ENCODE measurements around the gene MBOAT1. TPM values are rescaled to one million over a fixed set of nuclear protein-coding genes. Genes with fewer than 3 reads are reported as not detected.
"Not testable (repeated sequence)": the region's sequence is repeated elsewhere in the genome, so short reads cannot be mapped to it uniquely, and the experiment has no call there.

Gene MBOAT1, protein sequence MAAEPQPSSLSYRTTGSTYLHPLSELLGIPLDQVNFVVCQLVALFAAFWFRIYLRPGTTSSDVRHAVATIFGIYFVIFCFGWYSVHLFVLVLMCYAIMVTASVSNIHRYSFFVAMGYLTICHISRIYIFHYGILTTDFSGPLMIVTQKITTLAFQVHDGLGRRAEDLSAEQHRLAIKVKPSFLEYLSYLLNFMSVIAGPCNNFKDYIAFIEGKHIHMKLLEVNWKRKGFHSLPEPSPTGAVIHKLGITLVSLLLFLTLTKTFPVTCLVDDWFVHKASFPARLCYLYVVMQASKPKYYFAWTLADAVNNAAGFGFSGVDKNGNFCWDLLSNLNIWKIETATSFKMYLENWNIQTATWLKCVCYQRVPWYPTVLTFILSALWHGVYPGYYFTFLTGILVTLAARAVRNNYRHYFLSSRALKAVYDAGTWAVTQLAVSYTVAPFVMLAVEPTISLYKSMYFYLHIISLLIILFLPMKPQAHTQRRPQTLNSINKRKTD
- polyA plus RNA-seq (2012; ENCODE audit: insufficient read depth, insufficient read length) = 8.3 TPM

DNA sequence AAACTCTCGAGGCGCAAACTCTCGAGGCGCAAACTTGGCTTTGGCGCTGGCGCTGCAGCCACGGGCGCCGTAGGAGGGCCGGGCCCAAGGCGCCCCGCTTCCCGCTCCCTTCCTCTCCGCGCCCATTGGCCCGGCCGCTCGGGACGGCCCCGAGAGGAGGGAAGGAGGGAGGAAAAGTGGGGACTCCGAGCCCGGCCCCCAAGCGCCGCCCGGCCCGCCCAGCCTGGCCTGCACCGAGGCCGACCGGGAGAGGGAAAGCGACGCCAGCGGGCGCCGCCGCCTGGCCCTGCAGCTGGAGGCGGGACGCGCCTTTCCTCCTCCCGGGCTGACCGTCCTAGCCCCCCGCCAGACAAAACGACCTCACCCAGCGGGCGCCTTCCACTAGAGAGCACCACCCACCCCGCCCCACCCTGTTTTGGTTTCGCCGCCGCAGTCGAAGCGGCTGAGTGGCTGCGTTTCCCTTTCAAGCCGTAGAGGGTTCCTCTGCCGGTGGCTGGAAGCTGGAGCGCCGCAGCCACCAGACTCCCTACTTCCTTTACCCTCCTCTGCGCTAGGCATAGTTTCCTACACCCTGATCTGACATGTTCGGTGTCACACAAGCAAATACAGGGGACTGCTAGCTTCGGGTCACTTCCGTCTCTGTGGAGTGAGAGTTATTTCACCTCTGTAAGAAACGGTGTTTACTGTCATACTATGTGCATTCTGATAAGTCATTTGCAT is at the start of gene MBOAT1:
TSS of gene MBOAT1 (minus strand) at position 78 of the 720 bp plus-strand sequence. CDS start 235 bp downstream, outside the sequence.
- peak; percentile 76 for DNase-seq (ENCODE audit: low read depth, low spot score)
- peak within 1 kb of the TSS; percentile 72 for H3K4me3 ChIP-seq (ENCODE audit: low read length)

DNA sequence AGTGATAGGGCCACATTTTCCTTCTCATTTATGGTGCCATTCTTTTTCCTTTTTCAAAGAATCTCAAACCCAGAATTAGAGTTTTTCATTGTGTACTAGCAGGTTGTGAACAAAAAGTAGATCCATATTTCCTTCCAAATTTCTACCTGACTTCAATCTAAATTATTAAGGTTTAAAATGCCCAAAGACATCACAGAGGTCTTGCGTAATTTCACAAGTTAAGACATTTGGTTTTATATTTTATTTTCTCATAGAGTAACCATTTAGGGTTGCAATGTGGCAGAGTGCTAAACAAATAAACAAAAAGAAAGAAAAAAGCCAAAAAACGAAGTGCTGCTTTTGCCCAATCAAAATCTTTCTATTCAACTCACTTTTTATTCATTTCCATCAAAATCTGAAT is 49.4 kb upstream of the MBOAT1 start:
- H3K4me3 ChIP-seq (ENCODE audit: low read length) = no peak overlapping the region
- no peak for DNase-seq (ENCODE audit: low read depth, low spot score)

DNA sequence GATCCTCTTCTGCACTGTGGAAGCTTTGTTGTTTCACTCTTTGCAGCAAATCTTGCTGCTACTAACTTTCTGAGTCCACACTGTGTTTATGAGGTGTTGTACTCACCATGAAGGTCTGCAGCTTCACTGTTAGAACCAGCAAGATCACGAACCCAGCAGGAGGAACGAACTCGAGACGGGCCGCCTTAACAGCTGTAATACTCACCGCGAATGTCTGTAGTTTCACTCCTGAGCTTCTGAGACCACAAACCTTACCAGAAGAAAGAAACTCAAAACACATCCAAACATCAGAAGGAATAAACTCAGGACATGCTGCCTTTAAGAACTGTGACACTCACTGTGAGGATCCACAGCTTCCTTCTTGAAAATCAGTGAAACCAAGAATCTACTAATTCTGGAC is 48.1 kb upstream of the MBOAT1 start:
- DNase-seq (ENCODE audit: low read depth, low spot score) = peak; percentile 21
- H3K4me3 ChIP-seq (ENCODE audit: low read length) = no peak overlapping the region

DNA sequence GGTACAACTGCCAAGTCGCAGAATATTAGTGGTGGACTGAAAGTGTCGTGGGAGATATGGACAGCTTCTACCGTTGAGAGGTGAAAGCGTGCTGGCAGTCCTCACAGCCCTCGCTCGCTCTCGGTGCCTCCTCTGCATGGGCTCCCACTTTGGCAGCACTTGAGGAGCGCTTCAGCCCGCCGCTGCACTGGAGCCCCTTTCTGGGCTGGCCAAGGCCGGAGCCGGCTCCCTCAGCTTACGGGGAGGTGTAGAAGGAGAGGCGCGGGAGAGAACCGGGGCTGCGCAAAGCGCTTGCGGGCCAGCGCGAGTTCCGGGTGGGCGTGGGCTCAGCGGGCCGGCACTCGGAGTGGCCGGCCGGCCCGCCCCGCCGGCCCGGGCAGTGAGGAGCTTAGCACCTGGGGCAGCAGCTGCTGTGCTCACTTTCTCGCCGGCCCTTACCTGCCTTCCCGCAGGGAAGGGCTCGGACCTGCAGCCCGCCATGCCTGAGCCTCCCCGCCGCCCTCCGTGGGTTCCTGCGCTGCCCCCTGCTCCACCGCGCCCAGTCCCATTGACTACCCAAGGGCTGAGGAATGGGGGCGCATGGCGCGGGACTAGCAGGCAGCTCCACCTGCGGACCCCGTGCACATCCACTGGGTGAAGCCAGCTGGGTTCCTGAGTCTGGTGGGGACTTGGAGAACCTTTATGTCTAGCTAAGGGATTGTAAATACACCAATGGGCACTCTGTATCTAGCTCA is 47.2 kb upstream of the MBOAT1 start:
- DNase-seq (ENCODE audit: low read depth, low spot score) = no peak
- H3K4me3 ChIP-seq (ENCODE audit: low read length) = no peak overlapping the region

DNA sequence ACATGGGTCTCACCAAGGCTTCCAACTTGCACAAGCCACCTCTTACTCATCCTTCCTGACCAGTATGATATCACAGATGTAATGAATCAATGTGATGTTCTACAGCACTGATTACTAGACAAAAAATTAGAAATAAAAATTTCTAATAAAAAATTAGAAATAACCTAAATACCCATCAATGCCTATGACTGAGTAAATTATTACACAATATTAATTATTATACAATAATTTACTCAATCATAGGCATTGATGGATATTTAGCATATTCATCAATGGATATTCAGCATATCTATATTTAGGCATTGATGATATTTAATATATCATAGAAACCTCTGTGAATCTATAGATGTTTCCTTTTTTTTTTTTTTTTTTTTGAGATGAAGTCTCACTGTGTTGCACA is 43.2 kb upstream of the MBOAT1 start:
- H3K4me3 ChIP-seq (ENCODE audit: low read length) = no peak overlapping the region
- no peak for DNase-seq (ENCODE audit: low read depth, low spot score)

DNA sequence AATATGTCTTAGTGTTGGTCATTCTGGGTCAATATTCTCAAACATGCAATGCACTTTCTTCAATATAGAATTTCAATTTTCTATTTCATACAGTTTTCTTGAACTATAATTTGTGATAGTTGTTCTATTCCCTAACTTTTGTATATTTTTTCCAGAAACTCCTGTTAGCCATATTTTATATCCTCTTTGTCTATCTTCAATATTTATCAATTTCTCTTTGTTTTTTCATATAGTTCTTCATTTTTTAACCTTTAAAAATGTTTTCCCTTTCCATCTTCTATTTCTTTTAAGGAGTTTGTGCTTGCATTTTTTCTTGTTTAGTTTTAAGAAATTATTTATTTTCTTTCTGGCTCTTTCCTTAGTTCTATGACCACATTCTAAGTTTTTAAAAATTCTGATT is 42.0 kb upstream of the MBOAT1 start:
- no peak for DNase-seq (ENCODE audit: low read depth, low spot score)
- H3K4me3 ChIP-seq (ENCODE audit: low read length) = no peak overlapping the region

DNA sequence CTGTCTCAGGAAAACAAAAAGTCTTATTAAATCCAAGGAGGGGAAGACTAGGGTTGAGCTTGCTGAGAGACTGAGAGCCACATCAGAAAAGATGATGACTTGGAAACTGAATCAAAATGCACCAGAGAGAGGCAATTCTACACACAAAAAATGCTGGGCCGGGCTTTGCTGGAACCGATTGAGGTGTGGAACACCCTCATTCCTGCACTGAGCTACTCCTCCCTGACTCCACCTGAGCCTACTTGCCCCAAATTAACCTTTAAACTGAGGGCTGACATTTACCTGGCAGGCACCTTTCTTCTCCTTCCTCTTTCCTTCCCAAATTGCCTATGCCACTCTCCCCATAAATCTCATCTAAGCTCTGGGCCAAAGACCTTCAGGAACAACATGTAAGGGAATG is 40.8 kb upstream of the MBOAT1 start:
- DNase-seq (ENCODE audit: low read depth, low spot score) = no peak
- no peak overlapping the region for H3K4me3 ChIP-seq (ENCODE audit: low read length)

DNA sequence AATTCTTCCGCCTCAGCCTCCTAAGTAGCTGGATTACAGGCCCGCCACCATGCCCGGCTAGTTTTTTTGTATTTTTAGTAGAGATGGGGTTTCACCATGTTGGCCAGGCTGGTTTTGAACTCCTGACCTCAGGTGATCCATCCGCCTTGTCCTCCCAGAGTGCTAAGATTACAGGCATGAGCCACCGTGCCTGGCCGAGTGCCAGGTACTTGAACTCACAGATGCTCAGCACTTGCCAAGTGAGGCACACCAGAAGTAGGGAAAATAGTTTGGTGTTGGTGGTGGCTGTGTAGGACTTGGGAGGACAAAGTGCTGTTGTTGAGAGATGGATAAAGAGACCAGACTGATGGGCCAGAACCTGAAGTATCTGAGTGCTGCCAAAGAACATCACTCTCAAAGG is 40.0 kb upstream of the MBOAT1 start:
- H3K4me3 ChIP-seq (ENCODE audit: low read length) = no peak overlapping the region
- no peak for DNase-seq (ENCODE audit: low read depth, low spot score)

DNA sequence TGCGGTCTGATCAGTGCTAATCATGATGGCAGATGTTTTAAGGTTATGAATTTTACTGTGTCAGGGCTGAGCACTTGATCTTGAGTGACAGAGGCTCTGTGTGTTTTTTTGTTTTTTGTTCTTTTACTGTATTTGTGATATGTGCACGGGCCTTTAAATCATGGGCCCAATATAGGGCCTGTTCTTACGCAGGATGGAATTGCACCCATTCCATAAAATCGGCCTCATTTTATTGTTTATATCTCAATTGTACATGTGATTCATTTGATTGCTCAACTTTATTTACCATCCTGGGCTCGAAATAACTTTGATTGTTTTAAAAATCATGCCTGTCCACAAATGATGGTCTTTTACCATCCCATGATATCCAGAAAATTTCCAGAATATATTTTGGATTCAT is 39.3 kb upstream of the MBOAT1 start:
- DNase-seq (ENCODE audit: low read depth, low spot score) = no peak
- H3K4me3 ChIP-seq (ENCODE audit: low read length) = no peak overlapping the region

DNA sequence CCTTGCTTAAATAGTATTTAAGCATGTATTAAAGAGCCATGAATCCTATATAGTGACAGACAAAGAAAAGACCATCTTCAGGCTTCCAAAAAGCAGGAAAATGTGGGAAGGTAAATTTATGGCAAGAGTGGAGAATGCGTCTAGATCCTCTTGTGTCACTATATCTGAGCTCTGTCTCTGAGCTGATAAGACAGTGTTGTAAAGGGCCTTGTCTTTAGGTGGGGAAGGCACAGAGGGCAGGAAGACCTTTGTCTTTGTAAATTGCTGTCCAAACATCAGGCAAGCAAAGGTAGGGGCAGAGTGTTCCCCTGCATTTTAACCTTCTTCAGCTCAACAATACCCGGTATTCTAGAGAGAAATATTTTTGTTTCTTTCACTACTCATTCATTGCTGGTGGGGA is 33.9 kb upstream of the MBOAT1 start:
- DNase-seq (ENCODE audit: low read depth, low spot score) = no peak

DNA sequence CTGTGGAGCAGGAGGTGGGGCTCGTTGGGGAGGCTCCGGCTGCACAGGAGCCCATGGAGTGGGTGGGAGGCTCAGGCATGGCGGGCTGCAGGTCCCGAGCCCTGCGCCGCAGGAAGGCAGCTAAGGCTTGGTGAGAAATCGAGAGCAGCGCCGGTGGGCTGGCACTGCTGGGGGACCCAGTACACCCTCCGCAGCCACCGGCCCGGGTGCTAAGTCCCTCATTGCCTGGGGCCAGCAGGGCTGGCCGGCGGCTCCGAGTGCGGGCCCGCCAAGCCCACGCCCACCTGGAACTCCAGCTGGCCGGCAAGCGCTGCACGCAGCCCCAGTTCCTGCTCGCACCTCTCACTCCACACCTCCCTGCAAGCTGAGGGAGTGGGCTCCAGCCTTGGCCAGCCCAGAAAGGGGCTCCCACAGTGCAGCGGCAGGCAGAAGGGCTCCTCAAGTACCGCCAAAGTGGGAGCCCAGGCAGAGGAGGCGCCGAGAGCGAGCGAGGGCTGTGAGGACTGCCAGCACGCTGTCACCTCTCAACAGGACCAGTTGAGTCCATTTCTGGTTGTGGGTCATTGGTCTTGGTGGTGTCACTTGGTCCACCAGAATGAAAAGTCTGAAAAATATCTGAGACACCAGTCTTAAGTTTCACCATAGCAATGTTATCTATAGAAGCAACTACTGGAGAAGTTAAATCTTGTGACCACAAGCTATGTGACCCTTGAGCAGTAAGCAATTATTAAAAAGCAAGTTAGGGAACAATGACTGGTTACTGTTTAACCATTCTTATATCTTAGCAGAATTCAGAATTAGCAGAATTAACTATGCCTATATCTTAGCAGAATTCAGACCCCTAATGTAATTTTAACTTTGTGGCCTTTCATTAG is 32.8 kb upstream of the MBOAT1 start:
- DNase-seq (ENCODE audit: low read depth, low spot score); H3K4me3 ChIP-seq (ENCODE audit: low read length): not testable (repeated sequence)

More for the DNA sequence above, 33.9 kb upstream of the MBOAT1 start:
- H3K4me3 ChIP-seq (ENCODE audit: low read length) = no peak overlapping the region

DNA sequence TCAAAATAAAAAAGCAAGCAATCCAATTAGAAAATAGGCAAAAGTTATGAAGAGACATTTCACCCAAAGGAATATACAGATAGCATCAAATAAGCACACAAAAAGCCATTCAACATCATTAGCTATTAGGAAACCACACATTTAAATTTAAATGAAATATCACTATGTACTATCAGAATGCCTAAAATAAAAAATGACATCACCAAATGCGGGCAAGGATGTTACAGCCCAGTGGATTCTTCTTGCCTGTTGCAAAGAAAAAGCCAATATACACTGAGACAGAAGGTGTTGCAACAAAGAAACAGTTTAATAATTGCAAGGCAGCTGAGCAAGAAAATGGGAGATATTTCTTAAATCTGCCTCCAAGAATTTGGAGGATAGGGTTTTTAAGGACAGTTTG is 31.0 kb upstream of the MBOAT1 start:
- no peak for DNase-seq (ENCODE audit: low read depth, low spot score)
- H3K4me3 ChIP-seq (ENCODE audit: low read length) = no peak overlapping the region

DNA sequence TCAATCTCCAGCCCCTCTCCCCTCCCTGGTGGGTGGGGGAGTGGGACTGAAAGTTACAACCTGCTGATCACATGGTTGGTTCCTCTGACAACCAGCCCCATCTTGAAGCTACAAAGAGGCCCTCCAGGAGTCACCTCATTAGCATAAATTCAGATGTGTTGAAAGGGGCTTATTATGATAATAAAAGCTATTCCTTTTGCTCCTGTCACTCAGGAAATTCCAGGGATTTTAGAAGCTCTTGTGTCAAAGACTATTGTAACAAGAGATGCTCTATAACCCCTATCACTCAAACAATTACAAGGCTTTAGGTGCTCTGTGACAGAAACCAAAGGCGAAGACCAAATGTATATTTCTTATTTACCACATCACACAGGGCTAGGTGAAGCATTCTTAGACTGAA is 30.1 kb upstream of the MBOAT1 start:
- H3K4me3 ChIP-seq (ENCODE audit: low read length) = no peak overlapping the region
- no peak for DNase-seq (ENCODE audit: low read depth, low spot score)

DNA sequence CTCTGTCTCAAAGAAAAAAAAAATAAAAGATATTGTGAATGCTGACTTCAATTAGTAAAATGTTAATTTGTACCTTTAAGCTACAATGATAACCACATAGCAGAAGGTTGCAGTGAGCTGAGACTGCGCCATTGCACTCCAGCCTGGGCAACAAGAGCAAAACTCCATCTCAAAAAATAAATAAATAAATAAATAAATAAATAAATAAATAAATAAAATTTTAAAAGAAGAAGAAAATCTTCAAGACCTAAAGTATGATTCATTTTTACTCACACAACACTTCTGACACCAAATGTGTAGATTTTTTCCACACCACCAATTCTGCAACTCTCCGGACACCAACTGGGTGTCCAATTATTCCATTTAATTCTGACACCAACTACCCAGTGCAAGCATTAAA is 28.8 kb upstream of the MBOAT1 start:
- no peak for DNase-seq (ENCODE audit: low read depth, low spot score)

DNA sequence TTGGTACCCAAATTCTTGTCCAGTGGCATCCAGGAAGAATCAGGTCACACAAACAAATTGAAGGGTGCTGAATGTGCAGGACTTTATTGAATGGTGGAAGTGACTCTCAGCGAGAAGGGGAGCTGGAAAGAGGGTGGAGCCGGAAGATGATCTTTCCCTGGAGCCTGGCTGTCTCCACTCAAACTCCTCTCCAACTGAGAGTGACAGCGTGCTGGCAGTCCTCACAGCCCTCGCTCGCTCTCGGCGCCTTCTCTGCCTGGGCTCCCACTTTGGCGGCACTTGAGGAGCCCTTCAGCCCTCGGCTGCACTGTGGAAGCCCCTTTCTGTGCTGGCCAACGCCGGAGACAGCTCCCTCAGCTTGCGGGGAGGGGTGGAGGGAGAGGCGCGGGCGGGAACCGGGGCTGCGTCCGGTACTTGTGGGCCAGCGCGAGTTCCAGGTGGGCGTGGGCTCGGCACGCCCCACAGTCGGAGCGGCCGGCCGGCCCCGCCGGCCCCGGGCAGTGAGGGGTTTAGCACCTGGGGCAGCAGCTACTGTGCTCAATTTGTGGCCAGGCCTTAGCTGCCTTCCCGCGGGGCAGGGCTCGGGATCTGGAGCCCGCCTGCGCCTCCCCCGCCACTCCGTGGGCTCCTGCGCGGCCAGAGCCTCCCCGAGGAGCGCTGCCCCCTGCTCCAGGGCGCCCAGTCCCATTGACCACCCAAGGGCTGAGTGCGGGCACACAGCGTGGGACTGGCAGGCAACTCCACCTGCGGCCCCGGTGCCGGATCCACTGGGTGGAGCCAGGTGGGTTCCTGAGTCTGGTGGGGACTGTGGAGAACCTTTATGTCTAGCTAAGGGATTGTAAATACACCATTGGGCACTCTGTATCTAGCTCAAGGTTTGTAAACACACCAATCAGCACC is 26.7 kb upstream of the MBOAT1 start:
- no peak for DNase-seq (ENCODE audit: low read depth, low spot score)
- H3K4me3 ChIP-seq (ENCODE audit: low read length) = no peak overlapping the region

More for the DNA sequence above, 28.8 kb upstream of the MBOAT1 start:
- H3K4me3 ChIP-seq (ENCODE audit: low read length) = no peak overlapping the region

DNA sequence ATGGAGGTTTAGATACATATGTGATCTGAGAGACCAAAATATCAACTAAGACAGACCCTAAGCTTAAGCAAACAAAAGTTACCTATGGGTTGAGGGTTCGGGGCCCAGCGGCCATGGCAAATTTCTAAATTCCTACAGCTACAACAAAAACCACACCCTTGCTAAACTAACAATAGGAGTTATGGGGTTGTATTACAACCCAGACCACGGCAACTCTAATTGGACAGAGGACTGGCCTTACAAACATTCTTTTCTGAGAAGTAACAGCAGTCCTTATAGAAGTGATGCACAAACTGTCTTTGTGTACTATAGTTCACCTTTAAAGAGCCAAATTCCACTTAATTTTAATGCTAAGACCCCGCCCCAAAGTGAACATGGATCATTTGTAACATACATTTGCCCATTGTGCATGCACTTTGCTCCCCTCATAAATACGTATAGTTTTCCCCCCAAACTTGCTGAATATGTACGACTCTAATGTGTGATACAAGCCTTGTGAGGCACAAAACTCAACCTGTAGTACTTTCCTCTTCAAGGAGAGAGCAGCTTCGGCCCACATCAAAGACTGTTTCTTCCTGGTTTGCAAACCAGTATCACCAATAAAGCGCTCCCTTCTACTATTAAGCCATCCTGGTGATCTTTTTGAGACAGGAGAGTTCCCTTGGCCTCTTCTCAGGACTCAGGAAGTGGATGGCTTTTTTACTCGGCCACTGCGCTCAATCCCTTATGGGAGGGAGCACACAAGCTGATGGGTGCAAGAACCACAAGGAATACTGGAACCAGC is 25.6 kb upstream of the MBOAT1 start:
- peak; percentile 14 for DNase-seq (ENCODE audit: low read depth, low spot score)
- no peak overlapping the region for H3K4me3 ChIP-seq (ENCODE audit: low read length)
